Measurements from ENCODE around the gene ITGBL1.

GRCh38 chr13:101474419-101474957 lies 22.0 kb downstream of the ITGBL1 start:
- TF ChIP-seq CTCF (IDR thresholded peaks at IDR 0.05; ENCODE audit: control extremely low read depth in 1 of 3, insufficient read depth in 1 of 3, low read depth in 1 of 3, low read length in 3 of 3) (peak in 2 of 3 experiments; percentile 74 to 78; a peak in 3 of 4 replicates), GABPA (IDR thresholded peaks at IDR 0.05; ENCODE audit: borderline replicate concordance, insufficient read depth, low read length) (no peak), RAD21 (IDR thresholded peaks at IDR 0.05 in 1 of 2, conservative IDR thresholded peaks at IDR 0.05 in 1 of 2; ENCODE audit: low read depth in 2 of 2, low read length in 2 of 2) (peak; percentile 95 to 96), CEBPB (IDR thresholded peaks at IDR 0.05; ENCODE audit: low read depth, low read length) (no peak), RBBP5 (IDR thresholded peaks at IDR 0.05; ENCODE audit: borderline replicate concordance, low read depth, low read length) (no peak), SP1 (IDR thresholded peaks at IDR 0.05; ENCODE audit: low read depth, low read length) (no peak), EZH2 (IDR thresholded peaks at IDR 0.05; ENCODE audit: low read depth, low read length, severe bottlenecking) (no peak)
